ENCODE results near the gene AKAP6.

The AKAP6 gene

DNA sequence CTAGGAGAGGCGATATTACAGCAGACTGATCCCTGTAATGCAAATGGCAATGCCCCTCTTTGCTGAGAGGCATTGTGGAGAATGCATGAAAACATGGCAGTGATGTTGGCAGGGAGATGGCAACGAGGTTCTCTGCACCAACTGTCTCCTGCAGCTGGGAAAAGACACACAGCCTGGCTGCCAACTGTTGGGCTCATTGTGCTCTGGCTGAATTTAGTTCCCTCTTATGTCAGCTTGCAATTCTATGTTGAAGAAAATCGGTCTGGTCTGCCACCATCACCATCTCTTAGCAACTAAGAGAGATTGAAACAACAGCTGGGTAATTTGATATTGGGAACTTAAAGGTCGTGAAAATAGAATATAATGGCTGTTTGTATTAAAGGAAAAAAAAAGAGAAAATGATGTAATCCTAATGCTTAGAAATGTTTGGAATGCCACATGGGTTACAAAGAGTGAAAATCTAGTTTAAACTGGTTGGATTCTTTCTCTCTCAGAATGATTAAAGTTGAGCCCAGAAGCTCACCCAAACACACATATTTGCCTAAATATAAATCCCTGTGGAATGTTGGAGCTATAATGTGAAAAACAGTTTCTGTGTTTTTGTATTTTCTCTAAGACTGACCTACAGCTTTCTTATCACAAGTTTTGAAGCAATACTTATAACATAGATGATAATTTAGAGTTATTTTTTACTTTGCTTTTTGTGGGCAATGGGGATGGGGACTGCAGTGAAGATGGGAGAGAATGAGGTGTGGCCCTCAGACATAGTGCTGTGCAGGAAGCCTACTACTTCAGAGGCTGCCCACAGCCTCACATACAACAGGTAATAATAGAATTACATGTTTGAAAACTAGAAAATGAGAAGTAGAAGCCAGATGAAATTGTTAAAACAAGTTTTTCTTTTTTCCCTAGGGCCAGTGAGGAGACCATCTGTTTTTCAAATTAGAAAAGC is 143.7 kb downstream of the AKAP6 start:
- Histone ChIP-seq H3K4me3 (ENCODE audit: low read depth in 1 of 2, low read length in 2 of 2) (peak overlapping the region in 1 of 2 donors; percentile 25), H3K36me3 (ENCODE audit: control insufficient read depth in 1 of 2, insufficient read depth in 2 of 2, low read length in 2 of 2) (no peaks in the 10 kb centered on the region), H3K27ac (ENCODE audit: low read length) (peak overlapping the region; percentile 88), H3K27me3 (ENCODE audit: low read depth, low read length) (no peaks in the 10 kb centered on the region), H3K9me3 (ENCODE audit: control insufficient read depth in 1 of 2, low read length in 2 of 2) (no peaks in the 10 kb centered on the region), H3K4me1 (ENCODE audit: control insufficient read depth in 1 of 2, insufficient read depth in 2 of 2, low read length in 2 of 2) (peaks cover 11% of the 10 kb centered on the region in 2 donors)

DNA sequence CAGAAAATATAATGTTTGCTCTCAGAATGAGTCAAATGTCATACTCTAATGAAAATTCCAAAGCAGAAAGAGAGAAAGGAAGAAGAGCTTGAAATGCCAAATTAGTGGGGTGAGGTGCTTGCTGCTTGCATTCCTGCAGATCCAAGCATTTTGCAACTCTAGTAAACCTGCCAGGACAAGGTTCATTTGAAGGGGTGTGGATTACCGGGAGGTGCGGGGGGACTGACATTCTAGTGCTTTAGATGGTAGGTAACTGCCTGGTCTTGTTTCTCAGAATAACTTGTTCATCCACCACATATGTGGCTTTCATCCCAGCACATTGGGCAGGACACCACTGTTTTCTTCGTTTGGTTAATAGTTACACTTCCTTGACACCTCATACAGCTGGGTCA is 144.4 kb downstream of the AKAP6 start:
- no peaks in the 10 kb centered on the region for H3K27me3 ChIP-seq (ENCODE audit: low read depth, low read length)
- no peak overlapping the region for H3K4me3 ChIP-seq (ENCODE audit: low read depth in 1 of 2, low read length in 2 of 2)
- peak overlapping the region; percentile 88 for H3K27ac ChIP-seq (ENCODE audit: low read length)
- peaks cover 11% of the 10 kb centered on the region in 2 donors for H3K4me1 ChIP-seq (ENCODE audit: control insufficient read depth in 1 of 2, insufficient read depth in 2 of 2, low read length in 2 of 2)
- H3K36me3 ChIP-seq (ENCODE audit: control insufficient read depth in 1 of 2, insufficient read depth in 2 of 2, low read length in 2 of 2) = no peaks in the 10 kb centered on the region
- no peaks in the 10 kb centered on the region for H3K9me3 ChIP-seq (ENCODE audit: control insufficient read depth in 1 of 2, low read length in 2 of 2)

DNA sequence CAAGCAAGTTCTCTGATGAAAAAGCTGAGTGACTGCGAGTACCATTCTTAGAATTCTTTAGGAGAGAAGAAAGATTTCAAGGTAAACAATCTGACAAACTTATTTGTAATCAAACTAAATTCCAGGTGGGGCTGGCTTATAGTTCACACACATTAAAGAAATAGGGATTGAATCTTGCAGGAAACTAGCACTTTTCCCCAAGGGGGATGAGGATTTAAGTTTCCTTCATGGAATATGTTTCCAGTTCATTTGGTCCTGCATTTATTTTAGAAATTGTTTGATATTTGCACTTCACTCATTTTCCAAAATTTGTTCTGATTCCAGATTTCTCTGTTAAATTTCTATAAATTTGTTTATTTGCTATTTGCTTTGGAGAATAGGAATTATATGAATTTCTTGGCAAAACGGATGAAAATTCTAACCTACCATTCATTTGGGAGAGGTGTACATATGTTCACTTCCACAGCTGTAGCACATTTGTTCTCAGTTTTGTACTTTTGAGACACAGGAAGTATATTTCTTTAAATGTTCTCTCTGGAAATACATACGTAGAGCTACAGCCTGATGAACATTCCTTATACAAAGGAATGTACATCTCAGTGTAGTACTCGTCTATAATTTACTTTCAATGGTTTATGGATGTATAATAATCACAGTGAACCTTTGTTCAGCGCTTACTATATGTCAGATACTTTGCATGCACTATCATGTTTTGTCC is 145.5 kb downstream of the AKAP6 start:
- Histone ChIP-seq H3K4me1 (ENCODE audit: control insufficient read depth in 1 of 2, insufficient read depth in 2 of 2, low read length in 2 of 2) (peaks cover 11% of the 10 kb centered on the region in 2 donors), H3K9me3 (ENCODE audit: control insufficient read depth in 1 of 2, low read length in 2 of 2) (no peaks in the 10 kb centered on the region), H3K4me3 (ENCODE audit: low read depth in 1 of 2, low read length in 2 of 2) (no peak overlapping the region), H3K36me3 (ENCODE audit: control insufficient read depth in 1 of 2, insufficient read depth in 2 of 2, low read length in 2 of 2) (no peaks in the 10 kb centered on the region), H3K27ac (ENCODE audit: low read length) (peak overlapping the region; percentile 52), H3K27me3 (ENCODE audit: low read depth, low read length) (no peaks in the 10 kb centered on the region)

DNA sequence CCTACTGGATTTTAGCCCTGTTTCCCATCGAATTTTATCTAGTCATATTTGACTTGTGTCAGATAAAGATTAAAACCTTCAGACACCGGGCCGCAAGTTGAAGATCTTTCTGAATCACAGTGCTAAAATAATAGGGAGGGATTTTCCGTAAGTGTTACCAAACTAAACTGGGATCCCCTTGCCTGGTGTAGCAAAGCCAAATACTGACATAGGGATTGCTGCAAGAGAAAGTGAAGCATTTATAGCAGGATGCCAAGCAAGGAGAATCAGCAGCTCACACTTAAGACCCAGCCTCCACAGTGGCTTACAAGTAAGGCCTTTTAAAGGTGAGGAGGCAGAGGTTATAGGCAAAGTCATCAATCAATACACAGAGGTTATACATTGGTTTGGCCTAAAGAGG is 147.4 kb downstream of the AKAP6 start:
- Histone ChIP-seq H3K27ac (ENCODE audit: low read length) (peak overlapping the region; percentile 2), H3K9me3 (ENCODE audit: control insufficient read depth in 1 of 2, low read length in 2 of 2) (no peaks in the 10 kb centered on the region), H3K36me3 (ENCODE audit: control insufficient read depth in 1 of 2, insufficient read depth in 2 of 2, low read length in 2 of 2) (no peaks in the 10 kb centered on the region), H3K4me1 (ENCODE audit: control insufficient read depth in 1 of 2, insufficient read depth in 2 of 2, low read length in 2 of 2) (peaks cover 6 to 11% of the 10 kb centered on the region in 2 donors), H3K27me3 (ENCODE audit: low read depth, low read length) (no peaks in the 10 kb centered on the region), H3K4me3 (ENCODE audit: low read depth in 1 of 2, low read length in 2 of 2) (no peak overlapping the region)

DNA sequence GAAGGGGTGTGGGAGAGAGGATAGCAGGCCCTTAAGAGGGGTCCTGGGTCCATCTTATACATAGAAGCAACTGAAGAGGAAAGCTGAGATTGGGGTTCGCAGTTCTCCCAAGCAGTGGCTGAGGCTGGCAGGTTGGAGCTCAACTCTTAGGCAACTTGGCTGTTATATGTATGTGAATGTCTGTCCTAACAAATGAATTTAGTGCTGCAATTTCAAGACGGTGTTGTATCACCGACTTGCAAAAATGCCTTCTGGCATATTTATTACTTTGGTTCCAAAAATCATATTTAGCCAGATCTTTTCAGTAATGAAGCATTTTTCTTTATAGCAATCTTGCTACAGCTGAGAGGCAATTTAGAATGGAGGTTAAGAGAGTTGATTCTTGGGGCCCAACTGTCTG is 148.3 kb downstream of the AKAP6 start:
- no peaks in the 10 kb centered on the region for H3K9me3 ChIP-seq (ENCODE audit: control insufficient read depth in 1 of 2, low read length in 2 of 2)
- H3K4me3 ChIP-seq (ENCODE audit: low read depth in 1 of 2, low read length in 2 of 2) = no peak overlapping the region
- H3K27me3 ChIP-seq (ENCODE audit: low read depth, low read length) = no peaks in the 10 kb centered on the region
- H3K36me3 ChIP-seq (ENCODE audit: control insufficient read depth in 1 of 2, insufficient read depth in 2 of 2, low read length in 2 of 2) = no peaks in the 10 kb centered on the region
- peaks cover 6 to 7% of the 10 kb centered on the region in 2 donors for H3K4me1 ChIP-seq (ENCODE audit: control insufficient read depth in 1 of 2, insufficient read depth in 2 of 2, low read length in 2 of 2)
- H3K27ac ChIP-seq (ENCODE audit: low read length) = no peak overlapping the region

DNA sequence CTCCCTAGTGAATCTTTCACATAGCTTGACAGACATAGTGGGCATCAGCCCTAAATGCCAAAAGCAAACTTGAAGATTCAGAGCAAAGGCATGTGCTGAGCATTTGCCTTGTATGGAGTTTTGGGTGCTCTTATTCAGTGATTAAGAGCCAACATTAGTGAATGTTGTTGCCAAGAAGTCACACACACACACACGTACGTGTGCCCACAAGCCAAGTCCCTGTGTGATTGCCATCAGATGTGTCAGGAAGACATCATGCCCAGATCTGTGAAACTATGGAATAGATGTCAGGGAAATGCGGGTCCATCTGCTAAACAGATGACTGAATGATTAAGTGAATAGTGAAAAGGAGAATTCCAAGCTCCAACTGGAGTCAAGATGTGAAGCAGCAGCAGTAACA is 149.0 kb downstream of the AKAP6 start:
- no peaks in the 10 kb centered on the region for H3K27me3 ChIP-seq (ENCODE audit: low read depth, low read length)
- no peaks in the 10 kb centered on the region for H3K36me3 ChIP-seq (ENCODE audit: control insufficient read depth in 1 of 2, insufficient read depth in 2 of 2, low read length in 2 of 2)
- no peaks in the 10 kb centered on the region for H3K9me3 ChIP-seq (ENCODE audit: control insufficient read depth in 1 of 2, low read length in 2 of 2)
- H3K4me1 ChIP-seq (ENCODE audit: control insufficient read depth in 1 of 2, insufficient read depth in 2 of 2, low read length in 2 of 2) = peaks cover 2 to 3% of the 10 kb centered on the region in 2 donors
- H3K27ac ChIP-seq (ENCODE audit: low read length) = no peak overlapping the region
- no peak overlapping the region for H3K4me3 ChIP-seq (ENCODE audit: low read depth in 1 of 2, low read length in 2 of 2)

DNA sequence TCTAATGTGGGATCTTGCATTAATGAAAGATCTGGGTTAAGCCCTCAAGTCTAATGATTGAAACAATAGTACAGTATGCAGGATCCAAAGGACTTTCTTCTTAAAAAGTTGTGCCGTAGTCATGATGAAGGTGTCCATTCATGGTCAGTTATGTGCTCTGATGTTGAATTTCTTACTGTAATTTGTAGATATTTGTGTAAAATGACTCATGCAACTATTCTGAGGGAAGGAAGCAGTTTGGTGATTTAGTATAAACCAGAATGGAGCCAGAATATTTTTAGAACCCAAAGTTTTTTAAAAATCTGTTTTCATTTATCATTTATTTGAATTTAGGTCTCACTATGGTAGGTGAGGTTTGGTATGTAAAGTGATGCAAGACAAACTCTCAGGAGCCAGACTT is 151.2 kb downstream of the AKAP6 start:
- Histone ChIP-seq H3K27ac (ENCODE audit: low read length) (peak overlapping the region; percentile 10), H3K36me3 (ENCODE audit: control insufficient read depth in 1 of 2, insufficient read depth in 2 of 2, low read length in 2 of 2) (no peaks in the 10 kb centered on the region), H3K4me1 (ENCODE audit: control insufficient read depth in 1 of 2, insufficient read depth in 2 of 2, low read length in 2 of 2) (no peaks in the 10 kb centered on the region)

DNA sequence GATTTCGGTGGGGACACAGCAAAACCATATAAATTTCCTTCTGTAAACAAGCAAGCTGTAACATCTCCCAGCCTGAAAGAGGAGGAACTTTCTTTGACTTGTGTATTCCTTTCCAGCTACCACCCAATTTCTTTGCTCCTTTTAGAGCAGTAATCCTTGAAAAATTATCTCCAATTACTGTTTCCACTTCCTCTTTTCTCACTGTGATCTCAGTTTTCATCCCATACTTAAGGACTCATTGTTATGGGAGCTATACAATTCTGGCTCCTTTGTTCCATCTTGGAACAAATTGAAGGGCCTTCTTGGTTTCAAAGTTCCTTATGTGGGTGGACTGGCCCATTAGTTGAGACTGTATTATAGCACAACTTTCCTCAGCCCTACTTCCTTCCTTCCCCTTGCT is 152.6 kb downstream of the AKAP6 start:
- Histone ChIP-seq H3K4me3 (ENCODE audit: low read depth in 1 of 2, low read length in 2 of 2) (no peak overlapping the region), H3K9me3 (ENCODE audit: control insufficient read depth in 1 of 2, low read length in 2 of 2) (no peaks in the 10 kb centered on the region), H3K27ac (ENCODE audit: low read length) (no peak overlapping the region), H3K4me1 (ENCODE audit: control insufficient read depth in 1 of 2, insufficient read depth in 2 of 2, low read length in 2 of 2) (no peaks in the 10 kb centered on the region), H3K36me3 (ENCODE audit: control insufficient read depth in 1 of 2, insufficient read depth in 2 of 2, low read length in 2 of 2) (no peaks in the 10 kb centered on the region), H3K27me3 (ENCODE audit: low read depth, low read length) (no peaks in the 10 kb centered on the region)

More for the DNA sequence above, 151.2 kb downstream of the AKAP6 start:
- no peaks in the 10 kb centered on the region for H3K27me3 ChIP-seq (ENCODE audit: low read depth, low read length)
- no peaks in the 10 kb centered on the region for H3K9me3 ChIP-seq (ENCODE audit: control insufficient read depth in 1 of 2, low read length in 2 of 2)
- H3K4me3 ChIP-seq (ENCODE audit: low read depth in 1 of 2, low read length in 2 of 2) = no peak overlapping the region

DNA sequence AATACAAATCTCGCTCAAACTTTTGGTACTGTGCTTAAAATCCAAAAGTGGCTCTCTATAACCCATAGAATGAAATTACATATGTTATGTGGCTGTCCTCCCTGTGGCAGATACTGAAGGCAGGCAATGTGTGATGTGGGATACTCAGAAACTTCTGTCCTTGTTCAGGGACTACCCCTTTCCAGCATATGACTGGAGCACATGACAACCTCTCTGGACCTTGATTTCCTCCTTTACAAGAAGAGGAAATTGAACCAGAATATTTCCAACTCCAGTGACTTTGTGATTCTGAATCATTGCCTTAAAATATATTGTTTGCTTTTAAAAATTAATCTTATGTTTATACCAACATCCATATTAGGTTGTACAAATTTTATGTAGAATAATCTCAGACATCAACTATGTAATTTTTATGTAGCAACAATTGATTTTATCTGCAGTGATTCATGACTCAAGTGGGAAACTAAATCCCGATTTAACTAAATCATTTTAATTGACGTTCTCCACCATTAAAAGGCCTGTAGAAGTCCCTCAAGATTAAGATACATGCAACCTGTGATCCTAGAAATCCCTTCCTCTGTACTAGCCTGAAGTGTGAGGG is 162.4 kb downstream of the AKAP6 start:
- Histone ChIP-seq H3K27me3 (ENCODE audit: low read depth, low read length) (no peaks in the 10 kb centered on the region), H3K9me3 (ENCODE audit: control insufficient read depth in 1 of 2, low read length in 2 of 2) (no peaks in the 10 kb centered on the region), H3K27ac (ENCODE audit: low read length) (no peak overlapping the region), H3K4me3 (ENCODE audit: low read depth in 1 of 2, low read length in 2 of 2) (no peak overlapping the region), H3K36me3 (ENCODE audit: control insufficient read depth in 1 of 2, insufficient read depth in 2 of 2, low read length in 2 of 2) (no peaks in the 10 kb centered on the region), H3K4me1 (ENCODE audit: control insufficient read depth in 1 of 2, insufficient read depth in 2 of 2, low read length in 2 of 2) (peaks cover 0 to 4% of the 10 kb centered on the region in 2 donors)

DNA sequence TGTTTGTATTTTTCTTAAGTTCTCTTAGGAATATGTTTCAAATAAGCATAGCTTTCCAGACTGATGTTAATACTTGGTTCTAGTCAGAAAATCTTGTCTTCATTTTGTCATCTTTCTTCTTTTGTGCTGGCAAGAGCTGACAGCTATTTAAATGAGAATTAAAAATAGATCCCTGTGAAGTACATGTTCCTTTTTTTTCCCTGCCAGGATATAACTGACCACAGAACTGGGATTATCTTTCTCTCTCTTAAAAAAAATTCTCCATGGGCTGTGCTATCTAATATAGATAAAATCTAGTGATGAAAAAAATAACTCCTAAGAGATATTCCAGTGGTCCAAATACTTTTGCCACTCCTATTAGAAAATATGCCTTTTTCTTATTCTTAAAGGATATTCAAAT is 163.4 kb downstream of the AKAP6 start:
- no peaks in the 10 kb centered on the region for H3K9me3 ChIP-seq (ENCODE audit: control insufficient read depth in 1 of 2, low read length in 2 of 2)
- H3K36me3 ChIP-seq (ENCODE audit: control insufficient read depth in 1 of 2, insufficient read depth in 2 of 2, low read length in 2 of 2) = no peaks in the 10 kb centered on the region
- H3K4me3 ChIP-seq (ENCODE audit: low read depth in 1 of 2, low read length in 2 of 2) = no peak overlapping the region
- no peak overlapping the region for H3K27ac ChIP-seq (ENCODE audit: low read length)
- H3K27me3 ChIP-seq (ENCODE audit: low read depth, low read length) = no peaks in the 10 kb centered on the region
- peaks cover 0 to 4% of the 10 kb centered on the region in 2 donors for H3K4me1 ChIP-seq (ENCODE audit: control insufficient read depth in 1 of 2, insufficient read depth in 2 of 2, low read length in 2 of 2)
